ENCODE results near the gene ADAM19.

Gene ADAM19

DNA sequence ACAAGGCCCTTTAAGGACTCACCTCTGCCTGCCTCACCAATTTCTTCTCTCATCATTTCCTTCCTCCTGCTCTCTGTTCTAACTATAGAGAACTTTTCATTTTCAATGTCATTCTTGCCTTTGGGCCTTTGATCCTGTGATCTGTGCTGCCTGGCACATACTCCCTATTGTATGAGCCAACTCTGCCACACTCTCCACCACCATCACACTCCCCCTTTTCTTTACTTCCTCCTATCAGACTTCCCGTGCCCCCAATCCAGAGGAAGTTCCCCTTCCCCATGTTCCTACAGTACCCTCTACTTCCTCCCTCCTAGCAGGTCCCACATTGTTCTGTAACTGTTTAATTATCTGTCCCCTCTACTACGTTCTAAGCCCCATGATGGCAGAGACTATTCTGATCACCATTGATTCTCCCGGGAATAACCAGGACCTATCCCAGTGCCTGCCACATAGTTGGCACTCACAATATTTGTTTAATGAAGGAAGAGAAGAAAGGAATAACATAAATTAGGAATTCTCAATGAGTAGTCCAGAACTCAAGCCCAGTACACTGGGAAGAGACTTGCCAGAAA, 27.5 kb downstream of the ADAM19 start:
- TF ChIP-seq, protein P1, sequence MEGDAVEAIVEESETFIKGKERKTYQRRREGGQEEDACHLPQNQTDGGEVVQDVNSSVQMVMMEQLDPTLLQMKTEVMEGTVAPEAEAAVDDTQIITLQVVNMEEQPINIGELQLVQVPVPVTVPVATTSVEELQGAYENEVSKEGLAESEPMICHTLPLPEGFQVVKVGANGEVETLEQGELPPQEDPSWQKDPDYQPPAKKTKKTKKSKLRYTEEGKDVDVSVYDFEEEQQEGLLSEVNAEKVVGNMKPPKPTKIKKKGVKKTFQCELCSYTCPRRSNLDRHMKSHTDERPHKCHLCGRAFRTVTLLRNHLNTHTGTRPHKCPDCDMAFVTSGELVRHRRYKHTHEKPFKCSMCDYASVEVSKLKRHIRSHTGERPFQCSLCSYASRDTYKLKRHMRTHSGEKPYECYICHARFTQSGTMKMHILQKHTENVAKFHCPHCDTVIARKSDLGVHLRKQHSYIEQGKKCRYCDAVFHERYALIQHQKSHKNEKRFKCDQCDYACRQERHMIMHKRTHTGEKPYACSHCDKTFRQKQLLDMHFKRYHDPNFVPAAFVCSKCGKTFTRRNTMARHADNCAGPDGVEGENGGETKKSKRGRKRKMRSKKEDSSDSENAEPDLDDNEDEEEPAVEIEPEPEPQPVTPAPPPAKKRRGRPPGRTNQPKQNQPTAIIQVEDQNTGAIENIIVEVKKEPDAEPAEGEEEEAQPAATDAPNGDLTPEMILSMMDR (IDR thresholded peaks at IDR 0.05; ENCODE audit: insufficient read depth, low read length, poor library complexity, severe bottlenecking), result no peak
- H3K4me3 ChIP-seq (replicated peaks; ENCODE audit: low read depth, low read length), result no peak overlapping the region
- DNase-seq (ENCODE audit: extremely low read depth, insufficient read length), result no peak
- H3K27me3 ChIP-seq (replicated peaks; ENCODE audit: control insufficient read depth, insufficient read depth, low read length), result no peaks in the 10 kb centered on the region
- no peaks in the 10 kb centered on the region; the same call in 1 of the 2 replicates for H3K36me3 ChIP-seq (ENCODE audit: control insufficient read depth, insufficient read depth, low read length)

DNA sequence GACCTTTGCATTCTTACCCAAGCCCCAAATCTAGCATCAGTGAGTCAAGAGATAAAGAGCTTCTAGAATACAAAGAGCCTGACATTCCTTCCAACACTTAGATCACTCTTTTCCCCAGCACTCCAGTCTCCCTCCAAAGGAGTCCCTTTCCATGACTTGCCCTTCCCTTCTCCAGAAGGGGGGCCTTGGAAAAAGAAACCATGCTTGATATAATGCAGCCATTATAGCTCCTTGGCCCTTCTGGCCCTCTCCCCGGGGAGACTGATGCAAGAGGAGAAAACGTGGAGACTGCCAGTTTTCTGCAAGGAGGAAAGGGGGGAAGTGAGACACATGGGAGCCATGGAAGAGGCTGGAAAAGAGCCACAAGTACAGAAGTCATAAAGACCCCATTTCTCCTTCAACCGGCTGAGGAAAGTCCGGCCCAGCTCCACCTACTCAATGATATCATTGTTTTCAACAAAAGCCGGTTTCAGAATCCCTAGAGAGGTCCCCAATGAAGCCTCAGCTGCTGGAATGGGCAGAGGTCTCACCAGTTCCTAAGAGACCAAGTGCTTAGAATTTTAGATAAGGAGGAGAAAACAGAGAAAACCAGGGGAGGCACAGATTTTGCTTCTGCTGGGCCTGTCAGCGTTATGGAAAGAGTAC, 29.0 kb downstream of the ADAM19 start:
- no peaks in the 10 kb centered on the region for H3K27me3 ChIP-seq (replicated peaks; ENCODE audit: control insufficient read depth, insufficient read depth, low read length)
- no peaks in the 10 kb centered on the region for H3K36me3 ChIP-seq (ENCODE audit: control insufficient read depth, insufficient read depth, low read length)
- TF ChIP-seq, protein P1 (IDR thresholded peaks at IDR 0.05; ENCODE audit: insufficient read depth, low read length, poor library complexity, severe bottlenecking), result no peak
- H3K4me3 ChIP-seq (replicated peaks; ENCODE audit: low read depth, low read length), result no peak overlapping the region
- DNase-seq (ENCODE audit: extremely low read depth, insufficient read length), result no peak

DNA sequence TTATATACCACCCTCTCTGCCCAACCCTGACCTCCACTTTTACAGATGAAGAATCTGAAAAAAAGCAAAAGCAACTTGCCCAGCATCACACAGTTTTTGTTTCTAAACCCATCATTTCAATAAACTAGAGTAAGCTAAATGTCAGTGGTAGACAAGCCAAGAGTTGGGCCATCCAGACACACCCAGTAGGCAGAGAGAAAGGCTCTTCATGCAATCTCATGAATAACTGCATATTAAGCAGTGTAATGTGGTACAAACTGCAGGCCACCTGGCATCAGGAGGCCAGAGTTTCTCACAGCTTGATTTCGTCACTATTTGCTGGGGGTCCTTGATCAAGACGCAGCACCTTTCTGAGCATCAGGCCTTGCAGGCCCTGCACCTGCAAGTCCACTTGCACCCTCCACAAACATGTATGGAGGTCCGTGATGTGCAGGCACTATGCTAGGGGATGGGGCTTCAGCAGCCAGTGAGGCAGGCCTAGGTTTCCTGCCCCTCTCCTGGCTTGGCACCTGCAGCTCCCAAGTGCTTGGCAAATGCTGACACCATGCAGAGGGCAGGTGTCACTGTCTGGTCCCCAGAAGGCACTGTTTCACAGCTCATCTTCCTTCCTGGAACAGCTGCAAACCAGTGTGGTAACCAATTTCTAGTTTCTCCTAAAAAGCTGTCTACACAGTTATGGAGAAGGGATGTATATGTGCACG, 29.8 kb downstream of the ADAM19 start:
- H3K36me3 ChIP-seq (ENCODE audit: control insufficient read depth, insufficient read depth, low read length), result no peaks in the 10 kb centered on the region
- H3K27me3 ChIP-seq (replicated peaks; ENCODE audit: control insufficient read depth, insufficient read depth, low read length), result no peaks in the 10 kb centered on the region
- H3K4me3 ChIP-seq (replicated peaks; ENCODE audit: low read depth, low read length), result no peak overlapping the region
- no peak for DNase-seq (ENCODE audit: extremely low read depth, insufficient read length)
- TF ChIP-seq, protein P1 (IDR thresholded peaks at IDR 0.05; ENCODE audit: insufficient read depth, low read length, poor library complexity, severe bottlenecking), result no peak

DNA sequence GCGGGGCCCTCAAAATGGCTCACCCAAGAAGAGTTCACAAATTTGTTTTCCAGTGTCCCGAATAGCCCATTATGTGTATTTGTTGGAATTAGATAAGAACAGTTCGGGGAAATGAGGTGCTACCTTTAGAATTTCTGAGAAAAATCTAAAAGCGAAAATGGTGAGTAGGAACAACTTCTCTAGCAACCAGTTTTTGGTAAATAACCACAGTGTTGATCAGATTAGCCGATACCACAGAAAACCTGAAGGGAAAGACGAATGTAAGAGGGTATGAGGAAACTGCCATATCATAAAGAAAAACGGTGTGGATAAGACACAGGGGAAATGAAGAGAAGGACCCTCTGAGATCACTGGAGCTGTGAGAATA, 31.0 kb downstream of the ADAM19 start:
- no peaks in the 10 kb centered on the region for H3K27me3 ChIP-seq (replicated peaks; ENCODE audit: control insufficient read depth, insufficient read depth, low read length)
- H3K36me3 ChIP-seq (ENCODE audit: control insufficient read depth, insufficient read depth, low read length), result no peaks in the 10 kb centered on the region
- no peak overlapping the region for H3K4me3 ChIP-seq (replicated peaks; ENCODE audit: low read depth, low read length)
- DNase-seq (ENCODE audit: extremely low read depth, insufficient read length), result no peak
- TF ChIP-seq, protein P1 (IDR thresholded peaks at IDR 0.05; ENCODE audit: insufficient read depth, low read length, poor library complexity, severe bottlenecking), result no peak

DNA sequence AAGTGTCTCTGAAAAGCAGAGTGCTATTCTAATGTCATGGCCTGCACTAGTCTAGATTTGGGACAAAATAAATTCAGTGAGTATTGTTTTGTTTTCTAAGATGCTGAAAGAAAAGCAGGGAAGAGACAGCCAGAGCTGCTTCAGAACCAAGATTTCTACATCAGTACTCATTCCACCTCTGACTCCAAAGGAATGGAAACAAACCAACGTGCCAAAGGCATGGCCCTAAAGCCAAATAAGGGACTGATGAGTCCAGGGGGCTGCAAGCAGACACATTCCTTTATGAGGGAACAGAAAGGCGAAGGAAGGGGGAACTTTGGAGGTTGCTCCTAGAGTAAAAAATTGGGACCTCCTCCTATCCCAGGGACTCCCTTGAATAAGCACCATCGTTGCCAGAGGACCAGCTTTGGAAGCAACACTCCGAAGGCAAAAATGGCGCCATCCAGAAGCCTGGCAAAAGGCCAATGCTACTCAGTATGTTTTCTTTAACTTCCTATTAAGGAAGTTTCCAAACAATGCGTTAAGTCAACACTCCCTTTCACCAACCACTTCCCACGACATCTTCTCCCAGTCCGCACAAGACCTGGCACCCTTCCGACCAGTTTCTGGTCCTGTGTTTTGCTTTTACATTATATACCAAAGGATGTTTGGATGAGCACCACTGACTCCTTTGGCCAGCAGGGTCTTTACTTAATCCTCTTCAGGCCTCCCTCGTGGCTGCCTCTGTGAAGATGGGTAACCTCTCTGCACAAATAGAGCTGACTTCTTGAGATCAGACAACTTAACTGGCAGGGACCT, 31.6 kb downstream of the ADAM19 start:
- Histone ChIP-seq H3K4me3 (replicated peaks; ENCODE audit: low read depth, low read length) (no peak overlapping the region), H3K36me3 (ENCODE audit: control insufficient read depth, insufficient read depth, low read length) (no peaks in the 10 kb centered on the region; the same call in 1 of the 2 replicates), H3K27me3 (replicated peaks; ENCODE audit: control insufficient read depth, insufficient read depth, low read length) (no peaks in the 10 kb centered on the region)
- DNase-seq (ENCODE audit: extremely low read depth, insufficient read length), result no peak
- TF ChIP-seq, protein P1 (IDR thresholded peaks at IDR 0.05; ENCODE audit: insufficient read depth, low read length, poor library complexity, severe bottlenecking), result no peak
